ENCODE results near the gene EFHC1.
A peak's percentile ranks its signal among the peaks of the same experiment; 100 is the strongest.
"Not testable (repeated sequence)": the region's sequence is repeated elsewhere in the genome, so short reads cannot be mapped to it uniquely, and the experiment has no call there.

Gene EFHC1

DNA sequence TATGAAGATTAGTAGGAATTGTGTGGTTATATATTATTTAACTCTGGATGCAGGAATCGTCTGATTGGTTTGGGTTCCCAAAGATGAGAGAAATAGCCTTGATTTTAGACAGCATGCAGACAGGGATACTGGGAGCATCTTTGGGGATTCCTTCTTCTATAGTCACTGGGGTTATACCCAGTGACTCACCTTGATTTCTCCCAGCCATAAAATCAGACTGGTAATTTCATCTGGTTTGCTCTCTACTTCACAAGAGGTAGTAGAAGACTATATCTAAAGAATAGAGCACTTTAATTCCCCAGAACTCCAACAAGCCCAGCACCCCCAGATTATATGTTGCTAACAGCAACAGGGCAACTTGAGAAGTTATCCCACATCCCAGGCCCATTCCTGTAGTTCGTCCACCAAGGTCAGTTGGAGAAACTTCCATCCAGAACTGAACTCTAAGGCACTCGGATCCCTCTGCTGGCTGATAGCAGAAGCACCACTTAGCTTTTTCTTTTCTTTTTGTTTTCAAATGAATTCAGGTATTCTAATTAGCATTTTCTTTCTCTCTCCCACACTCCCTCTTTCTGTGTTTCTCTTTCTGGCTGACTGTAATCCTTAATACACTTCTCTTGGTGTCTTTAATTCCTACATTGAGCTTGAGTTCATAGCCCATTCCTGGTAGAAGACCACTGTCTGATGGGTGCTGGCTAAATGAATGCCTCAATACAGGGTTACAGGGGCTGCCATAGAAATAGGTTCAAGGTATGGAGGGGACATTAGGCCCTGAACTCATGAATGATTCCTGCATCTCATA is 20.4 kb upstream of the EFHC1 start:
- ATAC-seq: peak; percentile 56 to 63

DNA sequence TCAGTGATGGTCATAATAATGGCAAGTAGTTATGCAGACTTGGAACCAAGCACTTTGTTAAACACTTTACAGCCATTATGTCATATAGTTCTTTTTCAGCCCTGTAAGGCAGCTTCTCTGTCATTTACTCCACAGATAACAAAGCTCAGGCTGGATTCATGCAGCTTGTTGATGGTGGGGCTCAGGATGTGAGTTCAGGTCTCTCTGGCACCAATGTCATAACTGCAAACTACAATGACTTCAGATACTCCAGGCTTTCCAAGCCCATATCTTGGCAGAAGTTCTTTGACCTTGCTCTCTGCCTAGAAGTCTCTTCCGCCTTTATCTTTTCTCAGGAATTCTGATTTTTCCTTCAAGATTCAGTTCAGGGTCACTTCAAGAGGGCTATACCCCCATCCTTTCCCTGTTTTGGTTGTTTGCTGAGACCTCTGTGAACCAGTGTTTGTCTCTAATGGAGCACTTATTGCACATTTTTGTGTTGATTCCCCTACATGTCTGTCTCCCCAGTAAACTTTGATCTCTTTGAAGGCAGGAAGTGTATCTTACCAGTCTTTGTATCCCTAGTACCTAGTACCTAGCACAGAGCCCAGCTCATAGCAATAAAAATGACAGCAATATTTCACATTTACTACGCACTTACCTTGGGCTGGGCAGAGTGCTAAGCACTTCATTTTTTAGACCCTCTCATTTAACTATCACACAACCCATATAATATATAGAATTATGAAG is 19.7 kb upstream of the EFHC1 start:
- ATAC-seq: no peak

DNA sequence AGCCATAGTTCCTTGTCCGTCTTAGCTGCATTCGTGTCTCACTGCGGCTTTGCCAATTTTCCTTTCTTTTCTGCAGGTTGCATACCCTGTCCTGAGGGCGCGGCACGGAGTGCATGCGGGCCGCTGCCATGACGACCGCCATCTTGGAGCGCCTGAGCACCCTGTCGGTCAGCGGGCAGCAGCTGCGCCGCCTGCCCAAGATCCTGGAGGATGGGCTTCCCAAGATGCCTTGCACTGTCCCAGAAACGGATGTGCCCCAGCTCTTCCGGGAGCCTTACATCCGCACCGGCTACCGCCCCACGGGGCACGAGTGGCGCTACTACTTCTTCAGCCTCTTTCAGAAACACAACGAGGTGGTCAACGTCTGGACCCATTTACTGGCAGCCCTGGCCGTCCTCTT is 17.1 kb upstream of the EFHC1 start:
- no peak for ATAC-seq

DNA sequence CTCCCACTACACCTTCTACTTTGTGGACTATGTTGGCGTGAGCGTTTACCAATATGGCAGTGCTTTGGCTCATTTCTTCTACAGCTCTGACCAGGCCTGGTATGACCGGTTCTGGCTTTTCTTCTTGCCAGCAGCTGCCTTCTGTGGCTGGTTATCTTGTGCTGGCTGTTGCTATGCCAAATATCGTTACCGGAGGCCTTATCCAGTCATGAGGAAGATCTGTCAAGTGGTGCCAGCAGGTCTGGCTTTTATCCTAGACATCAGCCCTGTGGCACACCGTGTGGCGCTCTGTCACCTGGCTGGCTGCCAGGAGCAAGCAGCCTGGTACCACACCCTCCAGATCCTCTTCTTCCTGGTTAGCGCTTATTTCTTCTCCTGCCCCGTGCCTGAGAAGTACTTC is 16.5 kb upstream of the EFHC1 start:
- no peak for ATAC-seq

DNA sequence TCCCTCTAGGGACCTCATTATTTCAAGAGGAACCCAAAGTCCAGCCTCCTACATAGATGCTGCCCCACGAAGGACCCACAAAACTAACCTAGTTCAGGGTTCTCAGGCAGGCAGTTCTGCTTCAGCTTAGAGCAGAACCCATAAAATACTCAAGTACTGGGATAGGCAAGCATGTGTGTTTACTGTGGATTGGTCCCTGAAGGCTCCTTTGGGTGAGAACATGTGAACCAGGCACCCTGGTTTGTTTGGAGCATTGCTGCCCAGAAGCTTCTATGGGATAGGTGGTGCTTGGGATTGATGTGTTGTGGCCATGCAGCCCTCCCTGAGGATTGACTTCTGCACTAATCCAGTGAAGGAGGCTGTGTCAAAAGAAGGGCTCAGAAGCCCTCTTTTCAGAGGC is 14.9 kb upstream of the EFHC1 start:
- no peak for ATAC-seq

DNA sequence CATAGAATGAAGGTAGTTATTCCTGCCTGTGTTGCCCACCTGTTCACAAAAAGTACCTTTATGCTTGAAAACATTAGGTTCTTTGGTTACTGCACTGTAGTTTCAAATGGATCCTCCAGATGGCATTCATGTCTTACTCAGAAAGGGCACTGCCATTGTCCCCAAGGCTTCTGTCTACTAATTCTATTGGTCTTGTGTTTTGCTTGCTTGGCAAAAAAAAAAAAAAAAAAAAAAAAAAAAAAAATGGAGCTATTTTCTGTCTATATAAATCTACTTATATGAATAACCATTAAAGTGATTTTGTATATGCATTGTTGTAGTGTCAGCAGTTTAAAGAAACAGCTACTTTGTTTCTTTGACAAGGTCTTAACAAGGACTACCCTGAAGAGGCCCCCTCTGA is 12.7 kb upstream of the EFHC1 start:
- ATAC-seq: peak in 1 of 2 donors; percentile 56

DNA sequence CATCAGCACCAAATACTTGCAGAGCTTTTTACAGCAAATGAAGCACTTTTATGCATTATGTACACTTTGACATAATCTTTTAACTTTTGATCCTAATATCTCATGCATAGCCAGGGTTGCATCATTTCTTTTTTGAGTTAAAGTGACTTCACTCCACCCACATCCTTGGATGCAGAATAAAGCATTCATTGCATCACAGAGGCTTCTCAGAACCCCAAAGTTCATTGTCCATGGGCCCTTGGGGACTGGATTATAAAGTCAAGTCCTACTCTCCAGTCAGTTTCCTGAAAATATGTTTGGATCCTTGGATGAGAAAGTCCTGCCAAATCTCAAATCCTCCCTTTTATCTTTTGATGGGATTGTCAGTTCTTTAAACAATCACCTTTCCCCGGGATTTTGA is 10.6 kb upstream of the EFHC1 start:
- no peak for ATAC-seq

DNA sequence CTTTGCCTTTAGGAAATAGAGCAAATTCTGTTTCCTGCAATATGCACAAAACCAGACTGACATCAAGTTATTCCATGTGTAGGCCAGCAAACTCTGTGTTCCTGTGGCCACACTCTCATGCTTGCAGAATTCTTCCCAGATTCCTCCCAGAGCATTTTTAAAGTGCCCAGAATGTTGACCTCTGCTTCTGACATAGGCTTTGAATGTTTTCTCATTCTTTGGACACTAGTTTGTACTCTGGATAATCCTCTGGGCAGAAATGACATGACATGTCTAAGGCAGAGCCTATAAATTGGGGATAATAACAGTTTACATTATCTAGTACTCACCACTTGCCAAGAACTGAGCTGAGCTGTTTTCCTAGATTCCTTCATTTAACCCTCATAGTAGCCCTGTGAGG is 9.2 kb upstream of the EFHC1 start:
- ATAC-seq: no peak

DNA sequence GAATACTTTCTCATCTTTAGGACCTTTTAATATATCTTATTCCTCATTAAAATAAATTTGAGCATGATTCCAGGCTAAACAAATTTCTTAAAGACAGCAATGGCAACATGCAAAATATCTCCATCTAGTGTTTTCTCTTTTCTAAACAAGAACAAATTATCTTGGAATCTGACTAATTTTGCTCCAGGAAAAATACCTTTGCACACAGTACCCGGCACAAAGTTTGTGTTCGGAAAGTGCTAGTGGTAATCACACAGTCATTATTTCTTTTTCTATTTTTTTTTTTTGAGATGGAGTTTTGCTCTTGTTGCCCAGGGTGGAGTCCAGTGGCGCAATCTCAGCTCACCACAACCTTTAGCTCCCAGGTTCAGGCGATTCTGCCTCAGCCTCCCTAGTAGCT is 8.2 kb upstream of the EFHC1 start:
- ATAC-seq: no peak

DNA sequence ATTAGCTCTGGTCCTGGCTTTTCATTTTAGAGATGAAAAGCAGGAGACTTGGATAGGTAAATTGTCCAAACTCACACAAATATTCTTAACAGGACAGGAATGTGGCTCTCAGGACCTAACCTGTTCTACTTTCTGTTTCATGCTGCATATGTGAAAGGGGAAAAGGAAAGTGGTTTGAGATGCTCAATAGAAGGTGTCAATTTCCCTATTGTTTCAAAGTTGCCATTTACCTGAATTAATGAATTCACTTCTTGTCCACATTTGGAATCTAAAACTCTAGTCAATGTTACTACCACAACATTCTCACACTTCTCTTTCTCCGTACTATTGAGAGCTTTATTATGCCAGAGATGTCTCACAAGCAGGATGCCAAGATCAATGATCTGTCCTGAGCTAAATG is 4.8 kb upstream of the EFHC1 start:
- ATAC-seq: no peak

DNA sequence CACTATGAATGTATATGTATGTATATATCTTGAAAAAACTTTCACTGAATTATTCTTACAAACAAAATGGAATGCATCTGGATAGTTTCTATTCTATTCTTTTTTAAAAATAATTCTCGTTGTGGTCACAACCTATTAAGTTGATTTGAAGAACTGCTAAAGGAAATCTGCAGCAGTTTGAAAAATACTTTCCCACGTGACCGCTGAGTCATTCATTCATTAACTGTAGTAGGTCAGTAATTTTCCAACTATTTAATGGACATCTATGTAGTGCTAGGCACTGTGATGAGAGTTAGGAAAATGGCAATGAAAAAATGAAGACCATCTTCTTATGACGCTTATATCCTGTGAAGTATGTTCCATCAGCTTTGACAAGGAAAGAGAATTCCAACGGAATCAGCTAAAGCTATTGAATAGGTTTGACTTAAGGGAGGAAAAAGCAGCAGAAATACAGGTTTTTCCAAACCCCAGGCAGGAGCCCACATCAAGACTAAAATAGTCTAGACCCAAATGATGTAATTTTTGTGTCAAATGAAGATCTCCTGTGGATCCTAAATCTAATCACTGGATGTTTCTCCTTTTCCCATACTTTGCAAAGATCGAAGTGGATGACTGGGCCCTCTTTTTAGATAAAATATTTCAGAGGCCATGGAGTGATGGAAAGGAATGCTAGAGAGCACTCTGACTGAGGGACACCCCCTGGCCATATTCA is 4.1 kb upstream of the EFHC1 start:
- no peak for ATAC-seq

DNA sequence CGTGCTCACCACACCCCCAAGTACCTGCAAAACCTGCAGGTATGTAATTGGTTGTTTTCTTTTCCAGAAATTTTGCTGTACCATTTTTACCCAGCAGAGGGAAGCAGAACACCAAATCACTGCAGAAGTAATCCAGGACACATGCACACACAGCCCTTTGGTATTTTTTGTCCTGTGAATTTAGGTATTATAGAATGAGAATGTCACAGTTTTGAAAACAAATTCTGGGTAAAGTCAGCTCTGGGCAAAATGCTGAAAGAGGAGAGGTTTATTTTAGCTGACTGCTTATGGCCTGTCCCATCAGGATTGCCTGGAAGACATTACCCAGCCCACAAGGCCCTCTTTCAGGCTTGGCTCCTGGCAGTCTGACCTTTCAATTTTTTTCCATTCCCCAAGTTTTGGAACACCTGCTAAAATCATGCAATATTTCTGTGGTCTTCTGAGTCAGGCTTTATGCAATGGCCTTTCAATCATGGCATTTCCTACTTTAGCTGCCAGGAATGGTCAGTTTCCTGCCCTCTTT is 3.5 kb upstream of the EFHC1 start:
- no peak for ATAC-seq

DNA sequence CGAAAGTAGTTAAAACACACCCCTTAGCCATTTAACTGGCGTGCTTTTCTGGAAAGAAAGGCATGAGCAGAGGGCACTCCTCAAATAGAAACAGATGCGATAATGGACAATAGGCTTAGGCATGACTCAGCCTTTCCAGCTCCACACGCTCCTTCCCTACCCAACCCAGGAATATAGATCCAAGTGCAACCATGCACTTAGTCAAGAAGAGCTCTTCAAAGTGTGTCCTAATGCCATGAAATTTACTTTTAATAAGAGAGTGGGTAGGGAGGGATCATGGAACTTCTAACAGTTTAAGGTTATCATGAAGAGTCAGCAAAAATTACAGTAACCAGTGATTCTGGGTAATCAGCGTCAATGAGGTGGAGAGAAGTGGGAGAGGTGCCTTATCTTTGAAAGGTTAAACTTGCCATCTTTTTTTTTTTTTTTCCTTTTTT is 2.4 kb upstream of the EFHC1 start:
- no peak for ATAC-seq

DNA sequence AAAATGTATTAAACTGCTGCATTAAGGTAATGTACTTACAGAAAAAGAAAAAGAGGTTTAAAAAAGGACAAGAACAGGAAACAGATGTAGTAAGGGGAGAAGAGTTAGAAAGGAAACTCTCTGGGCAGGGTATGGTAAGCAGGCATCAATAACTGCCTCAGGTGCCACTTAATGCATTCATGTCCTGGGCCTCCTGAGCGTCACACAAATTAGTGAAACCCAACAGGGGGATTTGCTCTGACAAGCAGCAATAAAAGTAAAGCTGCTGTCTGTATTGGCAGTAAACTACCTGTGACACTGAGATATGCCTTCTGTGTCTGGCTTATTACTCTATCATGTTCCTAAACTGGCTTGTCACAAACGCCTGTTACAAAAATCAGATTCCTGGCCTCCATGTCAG is 1.5 kb upstream of the EFHC1 start:
- no peak for ATAC-seq

DNA sequence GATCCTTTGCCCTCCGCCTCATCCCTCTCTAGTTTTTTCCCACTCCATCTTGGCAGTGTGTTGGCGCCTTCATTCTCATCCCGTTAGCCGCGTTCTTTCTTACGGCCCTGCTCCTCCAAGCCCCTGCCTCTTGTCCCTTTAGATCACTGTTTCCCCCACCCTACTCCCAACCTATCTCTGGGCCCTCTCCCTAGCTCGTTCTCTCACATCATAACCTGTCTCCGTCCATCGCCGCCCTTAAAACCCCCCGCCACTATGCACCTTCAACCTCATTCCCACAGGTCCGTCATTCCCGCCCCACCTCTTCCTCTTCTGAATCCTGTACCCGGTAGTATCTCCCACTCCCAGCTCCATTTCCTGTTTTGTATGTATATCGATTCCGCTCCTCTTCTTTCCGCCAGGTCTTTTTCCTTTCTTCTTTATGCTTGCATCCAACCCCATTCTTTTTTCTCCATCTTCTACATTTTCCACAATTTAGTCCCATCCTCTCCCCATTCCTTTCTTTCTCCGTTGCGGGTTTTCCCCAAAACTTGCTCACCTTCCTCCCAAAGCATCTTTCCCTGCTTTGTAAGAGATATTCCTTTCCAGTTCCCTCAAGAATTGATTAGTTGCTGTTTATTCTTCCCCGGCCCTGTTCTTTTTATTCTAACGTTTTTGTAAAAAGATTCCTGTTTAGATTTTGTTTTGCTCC is 671 bp downstream of the EFHC1 start:
- ATAC-seq: no peak

DNA sequence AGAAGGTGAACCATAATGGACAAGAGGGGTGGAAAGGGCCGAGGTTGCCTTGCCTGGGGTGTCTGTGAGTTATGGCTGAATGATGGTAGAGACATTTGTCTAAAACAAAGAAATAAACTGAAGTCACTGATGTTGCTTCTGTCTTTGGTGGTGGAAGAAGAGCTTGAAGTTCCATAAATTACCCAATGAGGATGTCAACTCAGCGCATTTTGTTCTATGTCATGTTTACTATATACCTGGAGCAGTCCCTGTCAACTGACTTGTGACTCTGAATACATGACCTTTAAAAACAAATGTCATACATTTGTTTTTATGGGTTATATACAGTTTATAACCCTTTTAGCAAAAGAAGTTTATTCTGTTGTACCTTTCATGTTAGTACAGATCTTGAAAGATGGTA is 2.0 kb downstream of the EFHC1 start:
- ATAC-seq: no peak

DNA sequence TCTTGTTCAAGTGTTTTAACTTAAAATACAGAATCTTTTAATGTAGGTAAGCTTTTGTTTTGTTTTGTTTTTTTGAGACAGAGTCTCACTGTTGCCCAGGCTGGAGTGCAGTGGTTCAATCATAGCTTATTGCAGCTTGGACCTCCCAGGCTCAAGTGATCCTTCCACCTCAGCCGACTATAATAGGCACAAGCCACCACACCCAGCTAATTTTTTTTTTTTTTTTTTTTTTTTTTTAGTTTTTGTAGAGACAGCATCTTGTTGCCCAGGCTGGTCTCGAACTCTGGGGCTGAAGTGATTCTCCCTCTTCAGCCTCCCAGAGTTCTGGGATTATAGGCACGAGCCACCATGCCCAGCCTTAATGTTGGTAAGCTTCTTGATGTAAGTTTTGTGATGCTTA is 3.3 kb downstream of the EFHC1 start:
- ATAC-seq: no peak

DNA sequence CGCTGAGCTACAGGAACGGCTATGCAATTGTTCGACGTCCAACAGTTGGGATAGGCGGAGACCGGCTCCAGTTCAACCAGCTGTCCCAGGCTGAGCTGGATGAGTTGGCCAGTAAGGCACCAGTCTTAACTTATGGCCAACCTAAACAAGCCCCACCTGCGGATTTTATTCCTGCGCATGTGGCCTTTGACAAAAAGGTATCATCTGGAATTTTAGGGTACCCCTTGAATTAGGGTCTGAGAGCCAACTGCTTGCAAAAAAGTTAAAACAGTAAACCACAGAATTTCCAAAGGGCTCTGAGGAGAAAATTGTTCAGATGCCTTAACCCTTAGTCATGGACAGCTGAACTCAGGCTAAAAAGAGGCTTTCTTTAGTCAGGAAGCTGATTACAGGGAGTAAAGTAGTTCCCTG is 3.8 kb downstream of the EFHC1 start:
- no peak for ATAC-seq

DNA sequence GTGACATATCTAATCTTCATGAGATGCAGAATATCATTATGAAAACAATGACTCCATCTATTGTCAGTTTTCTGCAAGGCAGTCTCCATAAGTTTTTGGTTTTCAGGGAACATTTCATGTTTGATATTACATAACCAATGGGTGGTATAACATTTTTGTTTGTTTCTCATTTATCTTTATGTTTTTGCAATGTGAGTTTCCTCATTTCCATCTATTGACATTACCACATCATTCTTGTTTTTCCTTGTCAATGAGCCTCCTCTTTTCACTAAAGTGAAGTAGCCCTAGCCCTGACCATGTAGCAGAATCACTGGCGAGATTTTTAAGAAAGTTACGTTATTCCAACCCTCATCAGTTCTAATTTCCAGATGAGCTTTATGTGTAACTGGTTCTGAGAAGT is 4.4 kb downstream of the EFHC1 start:
- no peak for ATAC-seq

DNA sequence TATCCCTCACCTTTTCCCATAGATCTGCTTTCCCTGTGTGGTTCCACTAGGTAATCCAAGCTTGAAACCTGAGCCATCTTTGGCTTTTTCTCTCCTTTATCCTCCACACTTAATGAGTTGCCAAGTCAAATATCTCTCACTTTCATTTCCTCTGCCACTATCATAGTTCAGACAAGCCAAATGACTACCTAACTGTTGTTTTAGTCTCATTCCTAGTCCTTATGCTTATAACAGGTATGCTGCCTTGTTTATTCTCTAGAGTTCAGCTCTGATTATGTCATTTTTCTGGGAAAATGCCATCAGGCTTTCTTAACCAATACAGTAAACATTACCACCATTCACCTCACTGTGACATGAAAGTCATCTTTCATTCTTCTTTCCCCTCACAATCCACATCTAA is 6.5 kb downstream of the EFHC1 start:
- no peak for ATAC-seq

DNA sequence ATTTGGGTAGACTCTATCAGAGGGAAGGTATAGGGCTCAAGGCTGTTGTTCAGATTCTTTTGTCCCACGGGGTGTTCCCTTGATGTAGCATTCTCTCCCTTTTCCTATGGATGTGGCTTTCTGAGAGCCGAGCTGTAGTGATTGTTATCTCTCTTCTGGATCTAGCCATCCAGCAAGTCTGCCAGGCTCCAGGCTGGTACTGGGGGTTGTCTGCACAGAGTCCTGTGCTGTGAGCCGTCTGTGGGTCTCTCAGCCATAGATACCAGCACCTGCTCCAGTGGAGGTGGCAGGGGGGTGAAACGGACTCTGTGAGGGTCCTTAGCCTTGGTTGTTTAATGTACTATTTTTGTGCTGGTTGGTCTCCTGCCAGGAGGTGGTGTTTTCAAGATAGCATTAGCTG is 13.2 kb downstream of the EFHC1 start:
- ATAC-seq: not testable (repeated sequence)

DNA sequence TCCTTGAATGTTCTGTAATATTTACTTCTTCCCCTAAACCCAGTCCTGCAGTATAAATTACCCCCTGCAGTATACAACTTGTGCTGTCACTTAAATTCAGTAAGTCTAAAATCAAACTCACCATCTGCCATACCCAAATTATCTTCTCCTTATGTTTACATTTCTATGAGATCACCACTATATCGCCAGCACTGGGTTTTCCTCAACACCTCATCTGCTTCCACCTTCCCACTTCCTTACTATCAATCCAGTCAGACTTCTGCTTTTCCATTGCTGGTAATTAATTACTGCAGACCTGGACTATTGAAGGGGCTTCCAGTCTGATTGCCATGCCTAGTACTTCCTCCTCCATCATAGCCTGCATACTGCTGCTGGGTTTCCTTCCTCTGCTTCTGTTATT is 15.2 kb downstream of the EFHC1 start:
- no peak for ATAC-seq

DNA sequence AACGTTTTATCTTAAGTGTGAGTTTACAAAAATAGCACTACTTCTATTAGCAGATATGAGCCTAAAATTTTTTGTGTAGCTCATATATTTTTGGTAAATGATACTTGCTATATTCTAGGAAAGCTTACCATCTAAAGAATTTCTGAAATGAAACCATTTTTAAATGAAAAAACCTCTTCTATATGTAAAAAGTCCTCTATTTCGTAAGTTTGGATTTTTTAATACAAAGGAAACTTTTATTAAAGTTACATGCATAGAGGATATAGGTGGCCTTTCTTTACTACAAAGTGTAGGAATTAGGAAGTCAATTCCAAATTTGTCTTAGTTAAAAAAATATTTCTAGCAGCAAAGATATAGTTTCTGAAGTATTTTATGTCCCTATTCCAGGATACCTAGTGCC is 18.8 kb downstream of the EFHC1 start:
- no peak for ATAC-seq

Data from activated CD4-positive, CD25-positive, alpha-beta regulatory T cell treated with anti-CD3 and anti-CD28 coated beads, Interleukin-2, amount 50 U/mL, for 24 hours (primary cell).